NCI-H345 (cell line): Measurements from ENCODE around the gene ARHGAP23.
"Not testable (repeated sequence)": the region's sequence is repeated elsewhere in the genome, so short reads cannot be mapped to it uniquely, and the experiment has no call there.

Source experiments
- DNase-seq: peaks from one replicate; lab custom pipeline; 2025; lab: John Stamatoyannopoulos, UW

Gene ARHGAP23

DNA sequence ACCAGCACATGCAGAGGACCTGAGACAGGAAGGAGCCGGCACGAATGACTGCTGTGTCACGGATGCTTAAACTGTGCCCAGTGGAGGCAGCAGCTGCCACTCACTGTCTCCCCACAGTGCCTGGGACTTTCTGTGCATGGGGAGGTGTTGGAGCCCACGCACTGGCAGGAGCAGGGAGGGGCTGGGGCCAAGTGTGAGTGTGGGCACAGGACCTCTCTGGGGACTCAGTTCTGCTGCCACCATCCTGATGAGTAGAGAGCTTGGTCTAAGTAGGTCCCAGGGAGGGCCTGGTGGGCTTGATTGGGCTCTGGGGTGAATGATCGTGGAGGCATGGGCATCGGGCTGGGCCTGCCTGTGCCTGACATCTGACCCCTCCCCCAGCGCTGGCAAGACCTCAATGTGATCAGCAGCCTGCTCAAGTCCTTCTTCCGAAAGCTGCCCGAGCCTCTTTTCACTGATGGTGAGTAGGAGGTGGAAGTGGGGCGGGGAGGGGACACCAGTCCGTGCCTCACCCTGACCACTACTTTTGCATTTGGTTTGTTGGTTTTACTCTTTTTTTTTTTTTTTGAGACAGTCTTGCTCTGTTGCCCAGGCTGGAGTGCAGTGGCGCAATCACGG is 57.5 kb downstream of the ARHGAP23 start:
- not testable (repeated sequence) for DNase-seq

DNA sequence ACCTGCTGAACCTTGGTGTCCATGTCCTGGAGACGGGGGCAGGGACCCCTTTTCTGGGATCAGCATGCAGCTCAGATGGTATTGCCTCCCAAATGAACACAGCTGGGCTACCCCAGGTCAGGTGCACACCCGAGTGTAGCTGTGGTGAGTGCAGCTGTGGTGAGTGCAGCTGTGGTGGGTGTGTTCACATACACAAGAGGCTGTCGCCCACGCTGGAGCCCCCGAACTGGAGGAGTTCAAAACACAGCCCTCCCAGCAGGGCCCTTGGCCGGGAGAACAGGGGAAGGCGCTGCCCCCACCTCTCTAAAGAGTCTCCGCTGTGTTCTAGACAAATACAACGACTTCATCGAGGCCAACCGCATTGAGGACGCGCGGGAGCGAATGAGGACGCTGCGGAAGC is 61.5 kb downstream of the ARHGAP23 start:
- DNase-seq, result not testable (repeated sequence)

DNA sequence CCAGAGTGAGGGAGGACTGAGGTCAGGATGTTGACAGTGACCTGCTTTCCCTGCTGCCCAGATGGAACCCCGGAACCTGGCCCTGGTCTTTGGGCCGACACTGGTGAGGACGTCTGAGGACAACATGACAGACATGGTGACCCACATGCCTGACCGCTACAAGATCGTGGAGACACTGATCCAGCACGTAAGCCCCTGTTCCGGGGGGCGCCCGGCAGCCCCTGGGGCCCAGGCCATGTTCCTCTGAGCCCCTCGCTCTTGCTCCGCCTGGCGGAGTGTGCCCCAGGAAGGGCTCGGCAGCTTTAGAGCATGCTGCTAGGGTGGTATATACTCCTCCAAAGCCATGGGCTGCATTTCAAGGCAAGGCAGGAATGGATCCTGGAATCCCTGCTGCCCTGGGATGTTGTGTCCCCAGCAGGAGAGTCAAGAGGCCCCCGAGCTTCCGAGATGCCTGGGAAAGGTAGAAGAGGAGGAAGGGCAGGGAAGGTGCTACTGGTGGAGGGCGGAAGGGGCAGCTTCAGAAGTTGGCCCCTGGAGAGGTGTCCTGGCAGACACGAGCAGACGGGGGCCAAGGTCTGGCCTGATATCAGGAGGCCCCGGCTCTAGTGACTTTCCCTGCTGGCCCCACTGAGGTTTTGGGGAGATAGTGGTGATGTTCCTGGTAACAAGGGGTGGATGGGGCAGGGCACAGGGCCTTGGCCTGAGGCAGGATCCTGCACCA is 63.2 kb downstream of the ARHGAP23 start:
- DNase-seq, result not testable (repeated sequence)

DNA sequence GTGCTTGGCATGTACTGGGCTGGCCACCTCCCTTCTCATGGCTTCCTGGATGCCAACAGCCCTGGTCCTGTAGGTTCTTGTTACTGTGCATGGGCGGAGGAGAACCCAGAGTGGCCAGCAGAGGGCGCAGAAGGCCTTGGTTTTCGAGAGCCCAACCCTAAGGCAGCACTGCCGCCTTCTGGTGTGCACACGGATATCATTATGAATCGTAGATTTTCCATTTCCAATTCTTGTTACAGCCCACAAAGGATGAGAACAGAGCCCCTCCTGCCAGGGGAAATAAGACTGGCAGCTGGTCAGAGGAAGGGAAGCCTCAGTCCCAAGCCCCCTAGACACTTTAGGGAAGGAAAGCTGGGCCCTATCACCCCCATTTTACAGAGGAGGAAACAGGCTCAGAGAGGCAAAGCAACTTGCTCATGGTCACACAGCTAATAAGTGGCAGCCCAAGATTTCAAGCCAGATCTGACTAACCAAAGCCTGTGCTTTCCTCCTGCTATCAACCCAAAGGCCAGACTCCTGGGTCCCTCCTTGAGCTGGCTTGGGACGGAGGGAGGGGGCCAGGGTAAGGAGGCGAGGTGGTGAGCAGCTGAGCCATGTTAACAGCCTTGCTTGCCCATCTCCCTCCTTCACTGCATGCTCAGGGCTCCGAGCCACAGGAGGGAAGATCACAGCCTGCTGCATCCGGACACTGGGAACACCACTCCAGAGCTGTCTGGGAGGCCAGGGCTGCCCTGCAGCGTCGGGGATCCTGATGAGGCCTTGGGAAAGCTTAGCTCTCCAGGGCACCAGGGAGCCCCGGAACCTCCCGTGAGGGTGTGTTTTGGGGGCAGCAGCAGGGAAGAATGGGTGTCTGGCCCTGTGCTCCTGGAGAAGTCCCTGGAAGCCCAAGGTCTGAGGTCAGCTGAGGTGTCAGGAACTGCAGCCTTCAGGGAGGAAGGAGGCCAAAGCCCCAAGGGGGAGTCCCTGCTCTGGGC is 64.1 kb downstream of the ARHGAP23 start:
- DNase-seq, result peak; percentile 89

DNA sequence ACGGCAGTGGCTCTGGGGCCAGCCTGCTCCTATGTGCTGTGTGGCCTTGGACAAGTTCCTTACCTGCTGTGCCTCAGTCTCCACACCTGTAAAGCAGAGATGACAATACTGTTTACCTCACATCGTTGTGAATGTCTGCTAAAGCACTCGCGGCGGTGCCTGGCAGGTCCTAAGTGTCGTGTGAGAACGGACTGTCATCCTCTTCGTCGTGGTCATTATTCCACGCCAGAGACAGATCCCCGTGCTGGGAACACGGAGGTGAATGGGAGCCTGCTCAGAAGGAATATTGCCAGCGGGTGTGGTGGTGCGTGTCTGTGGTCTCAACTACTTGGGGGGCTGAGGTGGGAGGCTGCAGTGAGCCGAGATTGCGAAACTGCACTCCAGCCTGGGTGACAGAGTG is 65.9 kb downstream of the ARHGAP23 start:
- DNase-seq, result not testable (repeated sequence)

DNA sequence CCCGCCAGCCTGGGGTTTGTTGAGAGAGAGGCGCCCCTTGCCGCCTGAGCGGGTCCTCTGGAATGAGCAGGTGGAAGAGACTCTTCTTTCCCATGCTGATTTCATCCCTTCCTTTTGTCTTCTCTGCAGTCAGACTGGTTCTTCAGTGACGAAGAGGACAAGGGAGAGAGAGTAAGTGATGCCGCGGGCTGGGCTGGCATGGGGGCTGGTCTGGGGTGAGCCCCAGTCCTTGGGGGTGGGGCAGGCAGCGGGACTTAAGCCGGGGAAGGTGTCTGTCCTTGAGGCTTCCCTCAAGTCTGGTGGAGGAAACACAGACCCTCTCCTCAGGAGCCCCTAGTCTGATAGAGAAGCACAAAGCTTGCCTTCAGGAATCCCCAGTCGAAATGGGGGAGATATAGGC is 69.4 kb downstream of the ARHGAP23 start:
- not testable (repeated sequence) for DNase-seq

DNA sequence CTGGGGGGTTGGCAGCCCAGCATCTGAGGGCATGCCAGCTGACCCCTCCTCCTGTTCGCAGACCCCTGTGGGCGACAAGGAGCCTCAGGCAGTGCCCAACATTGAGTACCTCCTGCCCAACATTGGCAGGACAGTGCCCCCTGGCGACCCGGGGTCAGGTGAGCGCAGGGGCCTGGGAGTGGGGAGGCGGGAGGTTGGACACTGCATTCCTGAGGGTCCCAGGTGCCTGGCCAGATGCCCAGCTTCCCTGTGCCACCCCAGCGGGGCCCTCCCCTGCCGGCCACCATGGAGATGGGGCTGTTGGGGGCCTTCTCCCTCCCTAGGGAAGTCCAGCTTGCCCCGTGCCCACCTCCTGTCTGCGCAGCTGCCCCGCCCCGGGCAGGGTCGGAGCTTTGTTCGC is 70.1 kb downstream of the ARHGAP23 start:
- DNase-seq, result no peak

DNA sequence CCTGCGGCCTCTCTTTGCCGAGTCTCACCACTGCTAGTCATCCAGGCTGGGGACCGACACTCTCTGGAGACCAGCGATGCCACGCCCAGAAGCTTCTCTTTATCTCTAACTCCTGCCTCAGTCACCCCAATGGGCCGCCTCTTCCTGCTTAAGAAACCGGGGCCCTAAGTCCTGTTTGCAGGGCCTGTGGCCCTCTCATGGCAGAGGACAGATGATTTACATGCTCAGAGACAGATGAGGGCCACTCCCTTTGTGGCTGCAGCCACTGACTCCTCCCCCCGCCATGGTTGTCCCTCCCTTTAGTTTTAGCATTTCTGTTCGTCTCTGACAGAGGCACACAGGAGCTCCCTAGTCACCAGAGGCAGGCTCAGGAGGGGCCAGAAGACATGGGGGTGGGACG is 71.0 kb downstream of the ARHGAP23 start:
- DNase-seq, result not testable (repeated sequence)

DNA sequence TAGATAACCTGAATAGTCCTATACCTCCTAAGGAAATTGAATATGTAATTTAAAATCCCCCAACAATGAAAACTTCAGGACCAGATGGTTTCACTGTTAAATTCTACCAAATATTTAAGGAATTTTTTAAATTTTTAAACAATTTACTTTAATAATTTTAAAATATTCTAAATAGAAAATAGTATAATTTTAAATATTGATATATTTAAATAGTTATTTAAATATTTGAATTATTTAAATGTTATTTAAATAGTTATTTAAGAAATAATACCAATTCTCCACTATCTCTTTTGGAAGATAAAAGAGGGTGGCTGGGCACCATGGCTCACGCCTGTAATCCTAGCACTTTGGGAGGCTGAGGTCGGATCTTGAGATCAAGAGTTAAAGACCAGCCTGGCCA is 73.5 kb downstream of the ARHGAP23 start:
- not testable (repeated sequence) for DNase-seq

DNA sequence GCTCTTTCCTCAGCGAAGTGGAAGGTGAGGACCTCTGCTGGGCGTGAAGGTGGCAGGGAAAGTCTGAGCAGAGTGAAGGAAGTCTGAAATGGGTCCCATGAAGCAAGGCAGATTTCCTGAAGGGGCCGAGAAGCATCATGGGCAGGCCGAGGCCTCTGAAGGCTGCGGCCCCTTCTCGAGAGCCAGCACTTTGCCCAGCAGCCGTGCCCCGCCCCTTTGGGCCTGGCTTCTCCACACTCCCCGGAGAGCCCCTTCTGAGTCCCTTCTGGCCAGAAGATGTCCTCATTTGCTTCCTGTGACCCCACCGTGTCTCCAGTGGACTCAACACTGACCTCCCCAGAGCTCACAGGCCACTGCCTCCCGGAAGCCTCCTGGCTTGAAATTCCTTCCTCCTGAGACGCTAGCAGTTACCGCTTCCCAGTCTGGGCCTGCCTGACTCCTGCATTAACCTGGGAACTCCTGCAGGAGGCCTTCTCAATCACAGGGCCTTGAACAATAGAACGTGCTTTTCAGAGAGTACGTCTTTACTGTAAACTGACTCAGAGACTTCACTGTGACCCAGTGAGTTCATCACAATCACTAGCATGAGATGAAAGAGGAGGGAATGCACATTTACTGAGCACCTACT is 75.1 kb downstream of the ARHGAP23 start:
- not testable (repeated sequence) for DNase-seq

DNA sequence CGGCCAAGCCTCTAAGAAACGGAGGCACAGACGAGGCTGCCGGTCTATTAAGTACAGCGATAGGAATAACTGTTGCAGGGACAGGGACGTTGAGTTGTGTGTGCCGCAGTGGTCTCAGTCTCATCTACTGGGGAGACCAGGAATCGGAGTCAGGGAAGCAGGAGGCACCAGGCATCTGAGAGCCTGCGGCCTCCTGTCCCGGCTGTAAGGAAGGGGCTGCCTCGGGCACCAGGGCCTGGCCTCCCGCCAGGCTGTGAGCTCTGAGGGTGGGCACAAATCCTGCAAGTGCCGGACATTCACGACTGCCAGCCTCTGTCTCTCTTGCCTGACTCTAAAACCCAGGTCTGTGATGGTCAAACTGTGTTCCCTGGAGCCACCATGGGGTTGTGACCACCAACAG is 76.0 kb downstream of the ARHGAP23 start:
- no peak for DNase-seq

DNA sequence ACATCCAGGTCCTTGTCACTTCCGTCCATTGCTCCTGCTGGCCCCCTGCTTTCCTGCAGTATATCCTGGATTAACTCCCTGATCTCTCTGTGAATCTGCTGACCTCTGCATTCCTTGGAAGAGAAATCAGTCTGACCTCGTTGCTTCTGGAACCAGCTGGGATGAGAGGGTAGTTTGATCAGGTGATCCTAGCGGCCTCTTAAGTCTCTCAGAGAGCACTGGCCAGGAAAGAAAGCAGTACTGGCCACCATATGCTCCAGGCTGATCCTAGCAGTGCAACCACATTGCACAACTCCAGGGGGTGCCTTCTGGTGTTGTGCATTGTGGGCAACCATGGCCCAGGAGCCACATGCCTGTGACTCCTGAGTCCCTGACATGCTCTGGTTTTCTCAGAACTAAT is 79.2 kb downstream of the ARHGAP23 start:
- no peak for DNase-seq

DNA sequence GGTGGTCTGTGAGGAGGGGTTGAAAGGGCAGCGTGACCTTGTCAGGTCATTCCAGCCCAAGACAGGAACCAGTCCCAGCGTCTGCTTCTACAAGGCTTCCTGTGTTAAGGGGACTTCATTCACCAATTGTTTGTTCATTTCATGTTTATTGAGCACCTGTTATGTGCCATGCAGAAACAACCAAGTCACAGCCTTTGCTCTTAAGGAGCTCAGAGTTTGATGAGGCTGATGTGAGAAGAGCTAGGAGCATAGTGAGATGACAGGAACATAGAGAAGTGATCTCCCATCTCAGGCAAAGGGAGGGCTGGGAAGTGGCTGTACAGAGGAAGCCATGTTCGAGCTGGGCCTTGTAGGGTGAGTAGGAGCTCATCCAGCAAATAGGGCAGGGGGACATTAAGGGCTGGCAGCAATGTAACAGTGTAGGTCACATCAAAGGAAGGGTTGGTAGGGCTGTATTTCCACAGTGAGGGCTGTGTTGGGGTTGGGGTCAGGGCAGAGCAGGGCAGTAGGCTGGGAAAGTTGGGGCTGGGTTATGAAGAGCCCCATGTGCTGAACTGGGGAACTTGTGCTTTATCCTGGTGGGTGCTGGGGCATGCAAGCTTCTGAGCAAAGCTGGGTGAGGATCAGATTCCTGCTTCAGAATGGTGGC is 79.8 kb downstream of the ARHGAP23 start:
- DNase-seq, result no peak

DNA sequence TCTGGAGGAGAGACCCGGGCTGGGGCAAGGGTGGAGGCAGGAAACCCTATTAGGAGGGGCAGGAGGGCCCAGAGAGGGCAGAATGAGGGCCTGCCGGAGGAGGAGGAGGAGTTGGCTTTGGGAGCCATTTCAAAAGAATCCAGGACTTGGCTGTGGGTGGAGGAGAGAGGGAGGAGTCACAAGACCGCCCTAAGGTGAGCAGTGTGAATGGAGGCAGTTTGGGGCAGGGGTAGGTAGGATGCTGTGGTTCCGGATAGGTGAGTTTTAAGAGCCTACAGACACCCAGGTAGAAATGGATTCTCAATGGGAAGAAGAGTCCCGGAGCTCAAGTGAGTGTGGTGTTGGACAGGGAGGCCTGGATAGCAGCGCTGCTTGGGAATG is 80.3 kb downstream of the ARHGAP23 start:
- DNase-seq, result no peak

DNA sequence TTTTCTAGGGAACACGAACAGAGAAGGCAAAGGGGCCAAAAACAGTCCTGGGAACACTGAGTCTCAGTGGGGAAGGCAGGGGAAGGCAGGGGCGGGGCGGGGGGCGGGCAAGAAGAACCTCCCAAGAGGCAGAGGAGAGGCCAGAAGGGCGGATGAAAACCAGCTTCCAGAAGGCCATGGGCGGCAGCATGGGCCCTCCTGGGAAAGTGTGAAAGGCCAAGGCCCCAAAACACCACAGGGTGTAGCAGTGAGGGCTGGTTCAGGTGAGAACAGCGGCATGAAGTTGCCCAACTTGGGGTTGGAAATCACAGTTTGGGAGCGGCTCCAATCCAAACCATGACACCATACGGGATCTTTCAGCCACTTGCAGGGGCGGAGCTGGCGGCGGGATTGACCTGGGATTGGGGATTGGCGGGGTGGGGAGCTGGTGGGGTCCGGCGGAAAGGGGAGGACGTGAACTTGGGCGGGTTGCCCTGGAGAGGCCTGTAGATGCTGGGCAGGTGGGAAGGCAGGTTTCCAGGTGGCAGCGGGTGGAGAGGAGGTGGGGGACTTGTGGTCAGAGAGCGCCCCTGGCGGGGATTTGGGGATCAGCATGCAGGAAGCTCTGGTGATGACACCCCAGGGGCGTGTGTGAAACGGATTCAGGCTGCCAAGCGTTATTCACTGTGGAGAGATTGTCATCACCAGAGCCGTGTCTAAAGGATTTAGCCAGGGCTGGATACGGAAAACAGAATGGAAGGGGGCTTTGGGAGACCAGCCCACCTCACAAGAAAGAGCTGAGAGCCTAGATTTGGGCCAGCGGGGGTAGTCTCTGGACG is 80.9 kb downstream of the ARHGAP23 start:
- no peak for DNase-seq

DNA sequence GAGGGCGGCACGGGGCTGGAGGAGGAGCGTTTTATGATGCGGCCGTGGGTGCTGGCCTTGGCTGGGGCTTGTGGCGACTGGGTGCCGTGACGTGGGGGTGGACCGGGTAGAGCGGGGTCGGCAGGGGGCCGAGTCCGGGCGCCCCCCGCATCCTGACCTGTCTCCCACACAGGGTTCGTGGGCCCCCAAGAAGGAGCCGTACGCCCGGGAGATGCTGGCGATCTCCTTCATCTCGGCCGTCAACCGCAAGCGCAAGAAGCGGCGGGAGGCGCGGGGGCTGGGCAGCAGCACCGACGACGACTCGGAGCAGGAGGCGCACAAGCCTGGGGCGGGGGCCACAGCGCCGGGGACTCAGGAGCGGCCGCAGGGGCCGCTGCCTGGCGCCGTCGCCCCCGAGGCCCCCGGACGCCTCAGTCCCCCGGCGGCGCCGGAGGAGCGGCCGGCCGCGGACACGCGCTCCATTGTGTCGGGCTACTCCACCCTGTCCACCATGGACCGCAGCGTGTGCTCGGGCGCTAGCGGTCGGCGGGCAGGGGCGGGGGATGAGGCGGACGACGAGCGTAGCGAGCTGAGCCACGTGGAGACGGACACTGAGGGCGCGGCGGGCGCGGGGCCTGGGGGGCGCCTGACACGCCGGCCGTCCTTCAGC is 81.6 kb downstream of the ARHGAP23 start:
- no peak for DNase-seq

DNA sequence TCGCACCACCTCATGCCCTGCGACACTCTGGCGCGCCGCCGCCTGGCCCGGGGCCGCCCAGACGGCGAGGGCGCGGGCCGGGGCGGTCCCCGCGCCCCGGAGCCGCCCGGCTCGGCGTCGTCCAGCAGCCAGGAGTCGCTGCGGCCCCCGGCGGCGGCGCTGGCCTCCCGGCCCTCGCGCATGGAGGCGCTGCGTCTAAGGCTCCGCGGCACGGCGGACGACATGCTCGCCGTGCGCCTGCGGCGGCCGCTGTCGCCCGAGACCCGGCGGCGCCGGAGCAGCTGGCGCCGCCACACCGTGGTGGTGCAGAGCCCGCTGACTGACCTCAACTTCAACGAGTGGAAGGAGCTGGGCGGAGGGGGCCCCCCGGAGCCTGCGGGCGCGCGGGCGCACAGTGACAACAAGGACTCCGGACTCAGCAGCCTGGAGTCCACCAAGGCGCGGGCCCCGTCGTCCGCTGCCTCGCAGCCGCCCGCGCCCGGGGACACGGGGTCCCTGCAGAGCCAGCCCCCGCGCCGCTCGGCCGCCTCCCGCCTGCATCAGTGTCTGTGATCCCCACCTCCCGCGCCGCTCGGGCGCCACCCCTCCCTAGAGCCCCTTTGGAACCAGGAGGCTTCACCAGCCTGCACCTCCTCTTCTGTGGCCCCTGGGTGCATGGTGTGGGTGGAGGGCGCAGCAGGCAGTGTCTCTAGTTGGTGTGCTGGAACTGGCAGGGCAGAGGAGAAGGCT is 82.3 kb downstream of the ARHGAP23 start:
- no peak for DNase-seq

DNA sequence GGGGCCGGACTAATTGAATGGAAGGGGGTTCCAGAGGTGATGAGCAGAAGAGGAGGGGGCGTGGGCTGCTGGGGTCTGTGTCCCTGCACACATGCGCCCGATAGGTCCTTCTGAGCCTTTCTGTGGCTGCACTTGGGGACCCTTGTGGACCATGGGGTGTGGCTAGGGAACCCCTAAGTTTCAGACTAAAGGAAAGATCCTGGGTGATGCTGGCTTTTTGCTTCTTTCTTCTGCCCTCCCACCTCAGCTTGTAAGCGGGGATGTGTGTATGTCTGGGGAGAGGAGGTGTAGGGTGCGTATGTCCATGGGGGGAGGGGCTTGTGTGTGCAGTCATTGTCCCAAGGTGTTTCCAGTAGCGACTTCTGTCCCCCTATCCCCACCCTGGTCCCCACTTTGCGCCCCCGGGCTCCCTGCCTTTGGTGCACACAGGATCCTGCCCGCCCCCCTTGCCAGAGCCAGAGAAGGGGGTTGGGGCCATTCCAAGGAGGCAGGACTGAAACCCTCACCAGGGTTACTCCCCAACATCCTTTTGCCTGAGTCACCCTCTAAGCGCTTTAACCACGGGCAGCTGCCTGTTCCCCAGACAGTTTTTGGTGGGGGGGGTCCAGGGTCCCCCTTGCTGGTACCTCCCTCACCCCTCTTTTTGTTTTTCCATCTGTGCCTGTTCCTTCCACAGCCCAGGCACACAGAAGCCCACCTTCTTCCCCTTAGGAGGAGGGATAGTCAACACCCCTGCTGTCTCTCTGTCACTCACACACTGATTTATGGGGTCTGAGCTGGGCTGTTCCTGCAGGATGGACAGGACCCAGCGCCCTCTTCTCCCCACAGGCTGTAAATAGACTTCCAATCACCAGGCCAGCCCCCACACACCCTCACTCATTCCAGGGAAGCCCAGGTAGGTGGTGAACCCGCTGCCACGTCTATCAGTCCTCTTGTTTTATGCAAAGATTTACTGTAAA is 83.2 kb downstream of the ARHGAP23 start:
- no peak for DNase-seq
